ENCODE results near the gene MUC21. TPM values are rescaled to one million over a fixed set of nuclear protein-coding genes. Genes with fewer than 3 reads are reported as not detected.

Gene MUC21
- total and polyA plus RNA-seq, 2 of the 8 experiments (the other 6 are each of a cell fraction or from before 2014, with no cell fraction given) = not detected

DNA sequence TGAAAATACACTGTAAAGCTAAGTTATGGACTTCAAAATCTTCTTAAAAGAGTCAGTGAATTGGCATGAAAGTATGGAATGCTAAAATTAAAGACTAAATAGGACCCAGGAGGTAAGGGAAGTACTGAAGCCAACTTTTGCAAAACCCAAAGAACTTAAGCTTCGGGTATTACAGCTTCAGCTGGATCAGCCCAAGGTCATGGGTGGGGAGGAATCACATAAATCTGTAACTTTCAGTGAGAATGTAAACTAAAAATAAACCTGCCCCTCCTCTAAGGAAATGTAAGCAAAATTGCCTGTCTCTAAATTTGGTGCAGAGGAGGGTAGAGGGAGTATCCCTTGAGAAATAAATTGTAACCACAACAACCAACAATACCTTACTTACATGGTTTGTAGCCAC is 4.4 kb upstream of the MUC21 start:
- no peak overlapping the region for H2BK120ac ChIP-seq (replicated peaks; ENCODE audit: low read depth, low read length)
- 94% methylated on average over 1 of the region's 1 CpG; no CpG with 5 or more reads in 1 of the 2 experiments for WGBS, 2 experiments (ENCODE audit: extremely low coverage in 1 of 2, insufficient coverage in 1 of 2, insufficient read length in 1 of 2, insufficient replicate concordance in 2 of 2, low coverage in 1 of 2, low lambda C conversion rate in 2 of 2, missing lambda C conversion rate in 1 of 2)
- TF ChIP-seq TEAD4 (IDR thresholded peaks at IDR 0.05; ENCODE audit: low read depth, low read length) (no peak), RBBP5 (IDR thresholded peaks at IDR 0.05; ENCODE audit: borderline replicate concordance, low read depth, low read length) (no peak), ATF3 (IDR thresholded peaks at IDR 0.05; ENCODE audit: insufficient read depth, low read depth, low read length) (no peak), KDM4A (IDR thresholded peaks at IDR 0.05; ENCODE audit: low read depth, low read length, severe bottlenecking) (no peak), ATF2 (IDR thresholded peaks at IDR 0.05; ENCODE audit: low read length) (no peak), JUN (IDR thresholded peaks at IDR 0.05; ENCODE audit: low read depth, low read length) (no peak), KDM1A (IDR thresholded peaks at IDR 0.05; ENCODE audit: borderline replicate concordance, low read length) (no peak), BACH1 (IDR thresholded peaks at IDR 0.05; ENCODE audit: low read length) (no peak), CEBPB (IDR thresholded peaks at IDR 0.05; ENCODE audit: low read depth, low read length) (no peak)

More for the DNA sequence above, 4.4 kb upstream of the MUC21 start:
- Histone ChIP-seq H3K27me3 (replicated peaks in 1 of 4; ENCODE audit: control insufficient read depth in 3 of 4, extremely low read depth in 1 of 4, insufficient read depth in 3 of 4, low read length in 3 of 4) (no peaks in the 10 kb centered on the region), H4K8ac (ENCODE audit: extremely low read depth, insufficient read depth, low read length) (no peak overlapping the region), H3K36me3 (ENCODE audit: control insufficient read depth in 2 of 4, insufficient read depth in 4 of 4, low read length in 3 of 4) (no peaks in the 10 kb centered on the region), H3K27ac (ENCODE audit: low read depth, low read length) (no peak overlapping the region), H4K20me1 (replicated peaks in 1 of 2; ENCODE audit: control insufficient read depth in 1 of 2, insufficient read depth in 2 of 2, low read length in 2 of 2) (no peaks in the 10 kb centered on the region), H3K14ac (ENCODE audit: insufficient read length) (no peak overlapping the region), H3K18ac (ENCODE audit: extremely low read depth, low read length) (no peak overlapping the region), H2AFZ (ENCODE audit: low read length) (no peak overlapping the region), H3K9ac (replicated peaks in 1 of 4; ENCODE audit: extremely low read depth in 1 of 4, low read depth in 3 of 4, low read length in 3 of 4) (no peak overlapping the region), H3K4me3 (ENCODE audit: extremely low read depth in 1 of 4, insufficient read depth in 2 of 4, low read depth in 3 of 4, low read length in 4 of 4) (no peak overlapping the region), H3K23ac (ENCODE audit: insufficient read length) (no peak overlapping the region), H3K4me1 (replicated peaks in 1 of 4; ENCODE audit: control insufficient read depth in 3 of 4, insufficient read depth in 4 of 4, low read length in 3 of 4) (peaks cover 0 to 2% (median 0%) of the 10 kb centered on the region in 4 experiments; a peak in 1 of 7 replicates), H3K79me2 (ENCODE audit: control insufficient read depth in 1 of 2, insufficient read depth in 2 of 2, low read length in 2 of 2) (no peaks in the 10 kb centered on the region), H2BK15ac (ENCODE audit: low read length) (no peak overlapping the region), H4K5ac (ENCODE audit: insufficient read length, low read depth, low read length) (no peak overlapping the region), H3K79me1 (ENCODE audit: low read depth, low read length) (no peaks in the 10 kb centered on the region), H2BK20ac (ENCODE audit: low read length) (no peak overlapping the region), H3K9me3 (ENCODE audit: insufficient read depth in 2 of 2, low read depth in 1 of 2, low read length in 1 of 2) (no peaks in the 10 kb centered on the region), H3K4ac (replicated peaks; ENCODE audit: insufficient read length, low read depth, low read length) (no peak overlapping the region), H3K56ac (replicated peaks; ENCODE audit: insufficient read length, low read depth, low read length) (no peak overlapping the region), H3K4me2 (ENCODE audit: insufficient read depth in 1 of 2, low read depth in 2 of 2, low read length in 2 of 2) (no peak overlapping the region), H2AK5ac (ENCODE audit: low read depth, low read length) (no peak overlapping the region), H4K91ac (replicated peaks; ENCODE audit: insufficient read length, low read length) (no peak overlapping the region), H2BK5ac (ENCODE audit: low read depth, low read length) (no peak overlapping the region), H2BK12ac (ENCODE audit: low read depth, low read length) (no peak overlapping the region), H3K23me2 (ENCODE audit: low read depth, low read length) (no peaks in the 10 kb centered on the region)
- POLR2A ChIA-PET (ENCODE audit: partially characterized antibody) = no interaction called here
- DNase-seq (ENCODE audit: low read depth in 1 of 2, low spot score in 2 of 2) (no peak), FAIRE-seq (no peak)
- CTCF ChIA-PET (ENCODE audit: partially characterized antibody) = interaction anchor here (0.5 to 1.4 kb wide), 7 partner anchors 15 to 108 kb away, joined by 3 to 4 read pairs (median 3); no protein-coding TSS in a partner anchor
